Stimulated activated CD4-positive, alpha-beta T cell treated with anti-CD3 and anti-CD28 coated beads, Interleukin-4, amount 100 ng/mL, for 24 hours (primary cell): ENCODE results near the gene GZF1.
"Not testable (repeated sequence)": the region's sequence is repeated elsewhere in the genome, so short reads cannot be mapped to it uniquely, and the experiment has no call there.

Source experiments
- DNase-seq: peaks from one replicate; pipeline ENCODE4 v3.0.0-alpha.2; 2020

Gene GZF1

DNA sequence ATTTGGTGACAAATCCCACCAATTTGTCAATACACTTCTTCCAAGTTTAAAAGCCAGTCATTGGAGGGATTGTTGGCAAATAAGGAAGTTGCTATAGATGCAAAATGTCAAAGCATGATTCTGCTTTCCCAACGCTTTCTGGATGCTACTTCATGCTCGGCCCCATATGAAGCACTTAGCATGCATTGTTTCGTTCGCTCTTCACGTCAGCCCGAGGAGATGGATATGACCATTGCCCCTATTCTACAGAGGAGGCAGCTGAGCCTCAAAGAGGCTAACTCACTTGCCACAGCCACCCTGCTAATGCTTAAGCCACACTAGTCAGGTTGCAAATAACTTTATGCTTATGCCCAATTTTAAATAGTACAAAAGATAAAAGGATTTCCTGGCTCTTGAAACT, 14.2 kb upstream of the GZF1 start:
- no peak for DNase-seq

DNA sequence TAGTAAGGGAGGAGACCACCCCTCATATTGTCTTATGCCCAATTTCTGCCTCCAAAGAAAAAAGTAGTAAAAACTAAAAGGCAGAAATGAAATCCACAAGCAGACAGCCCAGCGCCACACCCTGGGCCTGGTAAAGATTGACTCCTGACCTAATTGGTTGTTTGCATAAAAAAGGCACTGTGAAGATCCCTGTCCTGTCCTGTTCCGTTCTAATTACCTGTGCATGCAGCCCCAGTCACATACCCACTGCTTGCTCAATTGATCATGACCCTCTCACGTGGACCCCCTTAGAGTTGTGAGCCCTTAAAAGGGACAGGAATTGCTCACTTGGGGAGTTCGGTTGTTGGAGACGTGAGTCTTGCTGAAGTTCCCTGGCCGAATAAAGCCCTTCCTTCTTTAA, 13.5 kb upstream of the GZF1 start:
- not testable (repeated sequence) for DNase-seq

DNA sequence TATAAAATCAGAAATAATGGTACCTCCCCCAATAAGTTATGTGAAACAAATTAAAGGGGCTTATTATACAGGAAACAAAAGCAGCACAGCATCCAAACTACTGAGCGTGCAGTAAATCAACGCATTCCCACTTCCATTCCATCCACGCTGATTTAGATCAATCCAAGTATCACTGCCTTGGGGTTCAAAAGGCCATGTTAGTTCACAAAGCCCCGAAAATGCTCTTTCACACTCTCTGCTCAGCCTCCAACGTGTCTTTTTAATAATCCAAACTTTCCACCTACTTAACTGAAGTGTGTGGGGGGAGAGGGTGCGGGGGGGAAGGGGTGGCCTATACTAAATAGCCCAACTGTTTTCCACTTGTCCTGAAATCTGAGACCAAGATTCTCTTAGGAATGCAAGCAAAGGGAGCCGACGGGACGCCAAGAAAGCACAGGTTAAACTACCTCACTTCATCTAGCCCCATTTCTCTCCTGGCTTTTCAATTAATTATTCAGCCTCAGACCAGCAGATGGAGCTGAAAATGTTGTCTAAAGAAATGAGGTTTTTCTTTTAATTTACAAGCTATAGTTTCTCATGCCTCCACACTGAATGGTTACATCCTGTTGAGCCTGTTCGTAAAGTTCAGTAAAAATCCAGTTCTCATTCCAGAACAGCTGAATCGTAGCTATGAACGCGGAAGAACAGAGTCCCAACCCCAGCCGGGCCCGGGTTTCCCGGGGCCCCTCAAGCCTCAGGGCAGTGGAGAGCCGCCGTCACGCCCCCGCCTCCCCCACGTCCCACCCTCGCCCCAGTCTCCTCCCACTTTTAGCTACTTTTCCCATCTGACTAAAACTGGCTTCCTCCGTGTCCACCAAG, 12.4 kb upstream of the GZF1 start:
- no peak for DNase-seq

DNA sequence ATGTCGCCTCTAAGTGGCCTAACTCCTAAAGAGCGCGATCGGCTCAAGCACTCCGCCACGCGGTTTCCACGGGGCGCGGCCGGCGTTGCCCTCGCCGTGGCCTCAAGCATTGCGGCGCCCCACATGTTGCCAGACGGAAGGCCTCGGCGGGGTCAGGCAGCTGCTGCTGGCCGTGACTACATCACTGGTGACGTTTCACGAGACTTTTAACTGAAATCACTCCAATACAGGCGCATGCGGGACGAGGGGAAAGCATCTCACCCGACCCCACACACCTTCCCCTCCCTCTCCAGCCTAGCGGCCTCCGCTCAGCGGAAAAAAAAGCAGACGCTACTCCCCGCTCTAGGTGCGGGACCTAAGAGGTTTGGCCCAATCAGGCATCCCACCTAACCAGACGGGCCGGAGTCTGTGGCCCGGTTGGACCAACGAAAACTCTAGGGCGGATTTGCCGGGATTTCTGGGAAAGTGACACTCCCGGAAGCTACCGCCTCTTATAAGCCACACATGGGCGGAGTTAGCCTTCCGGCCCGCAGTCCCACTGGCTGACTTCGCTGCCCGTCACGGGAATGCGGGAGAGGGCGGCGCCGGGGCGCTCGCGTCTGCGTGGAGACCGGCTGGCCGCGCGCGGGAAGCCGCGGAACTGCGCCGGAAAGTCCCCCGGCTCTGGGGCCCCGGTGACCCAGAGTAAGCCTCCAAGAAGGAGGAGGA, 11.6 kb upstream of the GZF1 start, which contains the start of gene NXT1:
TSS of gene NXT1 (plus strand) at position 596 of the 708 bp plus-strand sequence. CDS start 3,251 bp downstream, outside the sequence.
- peak; percentile 97 for DNase-seq

DNA sequence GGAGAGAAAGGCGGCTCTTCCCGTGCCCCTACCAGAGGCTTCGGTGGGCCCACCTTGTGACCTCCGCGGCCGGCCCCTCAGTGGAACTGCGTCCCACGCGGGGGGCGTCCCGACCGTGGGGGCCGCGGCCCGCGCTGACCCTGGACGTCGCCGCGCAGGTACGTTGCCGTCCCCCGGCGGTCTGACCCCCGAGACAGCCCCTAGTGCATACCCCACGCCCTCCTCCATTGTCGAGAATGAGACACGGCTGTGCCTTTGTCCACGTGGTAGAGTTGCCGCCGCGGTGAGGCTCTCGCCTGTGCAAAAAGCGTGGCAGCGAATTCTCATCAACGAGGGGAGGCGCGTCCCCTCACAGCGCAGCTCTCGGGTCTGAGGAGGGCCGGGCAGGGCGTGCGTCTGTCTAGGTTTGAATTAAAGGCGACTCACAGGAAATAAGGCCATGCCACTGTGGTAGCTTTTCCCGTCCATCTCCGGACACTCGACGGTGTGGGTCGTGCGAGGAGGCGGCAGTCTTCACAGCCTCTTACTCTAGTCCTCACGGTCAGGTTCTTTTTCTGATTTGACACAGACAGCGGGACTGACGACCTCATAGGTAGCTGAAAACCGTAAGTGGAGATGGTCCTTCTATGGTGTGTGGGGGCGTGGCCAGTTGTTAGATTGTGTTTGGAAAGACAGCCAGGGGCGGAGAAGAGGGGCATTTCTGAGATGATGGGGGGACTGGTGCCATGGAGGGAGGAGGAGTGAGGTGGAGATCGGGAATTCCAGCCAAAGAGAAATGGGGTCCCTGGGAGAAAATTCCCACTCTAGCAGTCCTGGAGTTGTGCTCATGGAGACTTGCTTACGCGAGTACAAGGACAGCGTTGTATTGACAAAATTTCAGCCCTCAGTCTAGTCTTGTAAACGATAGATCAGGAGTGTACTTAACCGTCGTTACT, 10.8 kb upstream of the GZF1 start:
- DNase-seq = peak; percentile 65

DNA sequence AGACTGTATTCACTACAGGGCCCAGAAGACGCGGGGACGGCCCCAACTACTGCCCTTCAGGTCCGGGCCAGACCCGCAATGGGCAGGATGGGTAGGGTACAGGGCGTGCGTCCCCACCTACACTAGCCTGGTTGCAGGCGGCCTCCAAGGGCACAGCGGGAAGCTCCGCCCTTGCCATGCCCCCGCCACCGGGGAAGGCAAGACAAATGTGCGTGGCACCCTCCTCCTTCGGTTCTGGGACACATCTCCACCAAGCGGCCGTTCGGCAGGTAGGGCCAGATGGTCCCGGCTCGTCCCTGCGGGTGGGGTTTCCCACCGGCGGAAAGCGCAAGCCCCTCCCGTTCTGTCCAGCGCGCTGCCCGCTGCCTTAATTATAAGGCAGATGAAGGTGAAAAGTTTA, 5.8 kb upstream of the GZF1 start:
- DNase-seq = no peak

DNA sequence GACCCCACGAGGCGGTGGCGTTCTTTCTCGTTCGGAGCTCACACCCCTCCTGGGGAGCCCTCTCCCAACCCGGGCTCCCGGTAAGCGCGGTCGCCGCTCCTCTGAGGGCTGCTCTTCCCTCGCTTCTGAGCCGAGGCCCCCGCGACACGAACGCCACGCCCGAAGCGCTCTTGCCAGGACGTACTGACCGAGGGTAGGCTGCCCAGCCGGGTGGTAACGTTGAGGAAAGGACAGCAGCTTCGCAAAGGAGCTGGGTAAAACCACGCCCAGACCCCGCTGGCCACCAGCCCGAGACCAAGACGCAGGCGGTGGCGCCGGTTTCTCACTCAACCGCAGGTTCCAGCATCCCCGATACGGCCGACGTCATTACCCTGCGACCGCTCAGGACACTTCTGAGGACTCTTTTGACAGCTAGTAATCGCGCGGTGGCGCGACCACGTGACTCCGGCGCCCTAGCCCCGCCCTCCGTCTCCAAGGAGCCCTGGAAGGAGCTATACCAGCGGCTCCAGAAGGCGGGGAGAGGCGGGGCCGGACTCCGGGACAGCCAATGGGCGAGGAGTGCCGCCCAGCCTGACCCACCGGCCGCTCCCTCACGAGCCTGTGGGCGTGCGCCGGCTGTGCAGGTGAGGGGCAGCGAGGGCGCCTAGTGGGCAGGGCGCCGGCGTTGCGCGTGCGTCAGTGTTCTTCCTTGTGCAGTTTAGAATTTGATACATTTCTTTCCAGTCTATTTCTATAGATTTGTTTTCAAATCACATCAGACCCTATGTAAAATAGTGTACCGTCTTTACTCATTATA, 4.0 kb upstream of the GZF1 start:
- DNase-seq = peak; percentile 100

DNA sequence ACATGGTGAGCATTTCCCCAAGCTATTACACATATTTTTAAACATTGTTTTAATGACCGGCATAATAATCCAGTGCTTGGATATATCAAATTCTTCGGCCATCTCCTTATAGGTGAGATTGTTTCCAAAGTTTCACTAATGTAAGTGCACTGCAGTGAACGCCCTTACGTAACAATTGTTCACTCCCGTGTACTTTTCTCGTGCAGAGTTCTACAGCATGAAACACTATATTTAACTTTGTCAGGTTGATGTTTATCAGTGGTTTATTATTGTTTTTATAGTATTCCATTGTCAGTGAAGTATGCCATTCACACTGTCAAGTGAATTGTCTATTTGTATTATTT, 3.4 kb upstream of the GZF1 start:
- no peak for DNase-seq

DNA sequence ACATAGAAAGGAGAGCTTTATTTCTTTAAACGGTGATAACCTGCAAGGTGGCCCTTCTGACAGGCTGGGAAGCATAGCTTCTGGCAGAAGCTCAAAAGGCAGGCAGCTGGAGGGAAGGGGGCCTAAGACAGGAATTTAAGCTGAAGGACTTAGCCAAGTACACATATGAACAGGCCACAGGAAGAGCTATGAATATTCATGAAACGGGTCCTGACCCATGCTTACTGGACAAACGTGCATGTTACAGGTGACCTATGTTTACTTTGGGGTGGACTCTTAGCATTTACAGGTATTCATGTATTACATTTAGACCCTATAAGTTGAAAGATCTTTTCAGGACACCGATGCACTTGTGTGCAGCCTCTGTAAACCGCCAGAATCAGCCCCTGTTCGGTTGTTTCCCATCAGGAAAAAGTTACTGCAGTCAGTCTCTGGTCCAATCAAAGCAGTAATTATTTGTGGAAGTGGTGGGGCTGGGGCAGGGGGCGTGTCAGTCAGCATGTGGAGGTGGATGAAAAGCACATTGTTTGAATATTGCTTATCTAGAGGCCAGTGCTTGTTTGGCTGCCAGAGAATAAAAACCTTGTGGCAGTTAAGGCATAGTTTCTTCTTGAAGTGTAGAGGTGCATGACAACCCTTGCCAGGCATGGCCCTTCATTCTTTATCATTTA, 2.9 kb upstream of the GZF1 start:
- no peak for DNase-seq

DNA sequence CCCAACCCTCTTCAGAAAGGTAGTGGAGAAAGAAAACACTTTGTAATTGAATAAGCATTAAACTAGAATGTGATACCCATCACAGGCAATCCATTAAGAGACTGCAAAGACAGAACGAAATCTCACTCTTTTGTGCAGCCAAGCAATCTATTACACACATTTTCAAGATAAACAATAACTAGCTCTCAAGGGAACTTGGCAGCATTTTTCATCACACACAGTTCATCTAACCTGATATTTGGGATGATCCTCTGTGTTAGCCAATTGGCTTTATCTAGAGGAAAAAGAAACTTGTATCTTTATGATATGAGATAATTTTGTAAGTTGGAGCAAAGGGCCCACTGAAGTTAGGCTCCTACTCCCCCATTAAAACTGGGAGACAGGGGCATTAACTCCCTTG, 1.5 kb upstream of the GZF1 start:
- DNase-seq = no peak

DNA sequence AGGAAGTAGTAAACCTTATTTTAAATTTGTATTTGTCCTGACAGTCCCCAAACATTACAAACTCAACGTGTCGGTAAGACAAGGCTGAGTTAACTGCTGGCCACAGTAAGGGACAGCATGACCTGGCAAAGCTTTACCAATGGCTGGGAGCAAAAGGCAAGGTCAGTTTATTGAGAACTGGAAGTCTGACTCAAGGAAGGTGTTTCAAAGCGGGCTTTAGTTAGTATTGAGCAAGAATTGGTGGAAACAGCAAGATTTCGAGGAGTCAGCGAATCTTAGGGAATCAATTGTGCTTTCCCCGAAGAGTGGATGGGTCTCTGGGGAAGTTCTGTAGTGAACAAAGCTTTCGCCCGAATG, 885 bp upstream of the GZF1 start:
- no peak for DNase-seq

DNA sequence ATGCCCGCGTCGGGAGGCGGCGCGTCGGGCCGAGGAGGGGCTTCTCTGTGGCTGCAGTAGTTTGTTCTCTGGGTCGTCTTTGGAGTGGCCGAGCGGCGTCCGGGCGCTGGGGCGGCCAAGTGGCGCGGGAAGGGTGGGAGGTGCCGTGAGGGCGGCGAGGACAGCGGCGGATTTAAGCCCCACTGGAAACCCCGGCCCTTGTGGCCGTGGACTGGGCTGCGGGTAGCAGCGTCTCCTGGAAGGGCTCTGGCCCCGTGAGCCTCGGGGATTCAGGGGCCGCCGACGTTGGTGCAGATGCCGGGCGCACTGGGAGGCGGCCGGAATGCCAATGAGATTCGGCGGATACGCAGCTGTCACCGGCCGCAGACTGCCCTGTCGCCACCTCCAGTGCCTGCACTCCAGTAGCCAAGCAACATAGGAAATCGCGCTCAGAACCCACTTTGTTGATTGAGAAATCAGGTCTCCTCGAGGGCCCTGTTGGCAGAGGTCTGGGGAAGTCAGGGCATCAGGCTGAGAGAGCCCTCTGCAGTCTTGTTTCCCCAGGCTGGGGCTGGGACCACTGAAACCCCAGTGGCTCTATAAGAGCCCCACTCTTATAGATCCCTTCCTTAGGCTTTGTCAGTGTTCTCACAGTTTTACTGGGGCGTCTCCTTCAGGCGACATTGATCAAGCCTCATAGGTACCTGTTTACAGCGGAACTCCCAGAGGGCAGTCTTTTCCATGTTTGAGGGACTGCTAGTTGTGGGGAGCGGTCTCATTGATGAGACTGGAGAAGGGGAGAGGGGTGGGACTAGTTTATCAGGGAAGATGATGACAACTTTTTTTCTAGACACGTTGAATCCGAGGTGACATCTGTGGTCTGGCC, 642 bp downstream of the GZF1 start:
- DNase-seq = peak; percentile 24

DNA sequence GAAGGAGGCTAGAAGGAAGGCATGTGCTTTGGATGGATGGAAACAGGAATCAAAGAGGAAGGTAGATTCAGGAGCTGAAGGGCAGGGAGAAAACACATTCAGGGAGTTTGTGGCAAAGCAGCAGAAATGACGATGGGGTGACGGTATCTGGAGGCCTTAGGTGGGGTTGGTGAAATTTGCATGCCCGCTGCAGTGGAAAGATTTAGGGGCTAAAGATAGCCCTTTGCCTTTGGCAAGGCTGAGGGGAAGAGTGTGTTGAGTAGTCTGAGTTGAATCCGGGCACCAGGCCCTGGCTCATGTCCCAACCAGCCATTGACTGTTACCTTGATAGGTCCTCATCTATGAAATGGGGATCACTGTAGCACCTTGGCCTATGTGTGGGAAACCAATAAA, 1.3 kb downstream of the GZF1 start:
- no peak for DNase-seq

DNA sequence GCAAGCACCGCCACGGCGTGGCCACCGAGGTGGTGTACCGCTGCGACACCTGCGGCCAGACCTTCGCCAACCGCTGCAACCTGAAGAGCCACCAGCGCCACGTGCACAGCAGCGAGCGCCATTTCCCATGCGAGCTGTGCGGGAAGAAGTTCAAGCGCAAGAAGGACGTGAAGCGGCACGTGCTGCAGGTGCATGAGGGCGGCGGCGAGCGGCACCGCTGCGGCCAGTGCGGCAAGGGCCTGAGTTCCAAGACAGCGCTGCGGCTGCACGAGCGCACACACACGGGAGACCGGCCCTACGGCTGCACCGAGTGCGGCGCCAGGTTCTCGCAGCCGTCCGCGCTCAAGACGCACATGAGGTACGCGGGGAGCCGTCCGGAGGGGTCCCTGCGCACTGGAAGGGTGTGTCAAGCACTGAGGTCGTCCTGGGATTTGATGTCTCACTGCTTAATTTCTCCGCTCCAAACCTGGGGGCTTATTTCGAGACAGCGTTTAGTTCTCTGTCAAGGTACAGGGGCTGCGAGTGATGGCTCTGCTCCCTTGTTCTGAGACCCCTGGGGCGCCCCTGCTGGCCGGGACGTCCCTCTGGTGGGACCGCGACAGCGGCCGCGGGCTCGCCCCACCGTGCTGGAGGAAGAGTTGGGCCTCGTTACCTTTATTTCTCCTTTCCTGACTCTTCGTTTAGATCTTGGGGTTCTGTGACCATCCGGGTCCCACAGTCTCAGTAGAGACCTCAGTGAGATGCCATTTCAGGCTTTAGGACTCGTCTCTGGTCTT, 3.6 kb downstream of the GZF1 start:
- DNase-seq = no peak

DNA sequence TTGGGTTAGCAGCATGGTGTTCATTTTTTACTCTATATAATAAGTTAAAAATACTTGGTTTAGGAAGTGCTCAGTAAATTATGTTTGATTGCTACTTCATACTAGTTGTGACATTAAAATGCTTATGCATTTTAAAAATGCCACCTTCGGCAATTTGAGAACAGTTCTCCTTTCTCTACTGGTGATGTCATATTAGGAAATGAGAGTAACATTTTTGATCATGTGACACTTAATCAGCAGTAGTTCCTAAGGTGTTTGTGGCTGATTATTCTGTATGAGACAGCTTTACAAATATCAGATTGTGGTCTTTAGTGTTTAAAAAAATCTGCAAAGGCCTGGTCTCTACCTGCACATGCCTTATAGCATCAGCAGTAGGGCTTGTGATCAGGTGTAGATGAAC, 4.4 kb downstream of the GZF1 start:
- no peak for DNase-seq

DNA sequence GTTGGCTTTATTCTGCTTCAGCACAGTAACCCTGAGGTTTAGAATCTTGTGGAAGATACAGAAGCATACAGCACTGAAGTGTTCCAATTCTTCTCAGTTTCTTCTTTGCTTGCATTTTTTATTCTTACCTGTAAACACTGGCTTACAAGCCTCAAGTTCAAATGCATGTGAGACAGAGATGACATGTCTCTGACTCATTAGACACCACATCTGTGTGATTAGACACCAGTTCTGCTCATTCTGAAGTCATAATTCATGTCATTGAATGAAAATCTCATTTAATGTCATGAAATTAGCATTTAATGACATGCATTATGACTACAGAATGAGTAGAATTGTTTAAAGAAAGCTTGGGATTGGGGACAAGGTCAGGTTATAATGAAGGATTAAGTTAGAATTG, 5.8 kb downstream of the GZF1 start:
- DNase-seq = no peak

DNA sequence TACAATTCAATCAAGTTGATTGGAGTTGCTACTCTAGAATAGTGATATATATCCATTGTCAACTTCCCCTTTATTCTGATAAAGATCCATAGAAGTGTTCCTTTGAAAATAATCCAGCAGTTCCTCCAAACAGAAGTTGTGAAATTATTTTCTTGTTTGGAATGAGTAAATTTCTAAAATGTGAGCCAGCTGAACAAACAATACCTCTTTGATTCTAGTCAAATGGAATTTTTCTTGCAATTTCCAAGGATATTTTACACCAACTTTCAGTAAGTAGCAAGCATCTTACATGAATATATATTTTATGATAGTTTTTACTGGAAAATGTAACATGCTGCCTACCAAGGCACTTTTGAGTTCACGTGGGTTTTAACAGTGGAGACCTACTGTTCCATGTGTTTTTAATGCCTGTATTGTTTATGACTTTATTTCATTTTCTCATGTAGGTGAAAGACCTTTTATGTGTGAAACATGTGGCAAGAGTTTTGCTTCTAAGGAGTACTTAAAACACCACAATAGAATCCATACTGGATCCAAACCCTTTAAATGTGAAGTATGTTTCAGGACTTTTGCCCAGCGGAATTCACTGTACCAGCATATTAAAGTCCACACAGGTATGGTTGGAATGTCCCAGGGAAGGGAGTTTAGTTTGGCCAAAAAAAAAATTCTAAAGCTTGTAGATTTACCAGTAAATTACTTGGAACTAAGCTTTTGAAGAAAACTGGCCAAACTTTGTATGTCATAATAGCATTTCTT, 6.5 kb downstream of the GZF1 start:
- DNase-seq = no peak

DNA sequence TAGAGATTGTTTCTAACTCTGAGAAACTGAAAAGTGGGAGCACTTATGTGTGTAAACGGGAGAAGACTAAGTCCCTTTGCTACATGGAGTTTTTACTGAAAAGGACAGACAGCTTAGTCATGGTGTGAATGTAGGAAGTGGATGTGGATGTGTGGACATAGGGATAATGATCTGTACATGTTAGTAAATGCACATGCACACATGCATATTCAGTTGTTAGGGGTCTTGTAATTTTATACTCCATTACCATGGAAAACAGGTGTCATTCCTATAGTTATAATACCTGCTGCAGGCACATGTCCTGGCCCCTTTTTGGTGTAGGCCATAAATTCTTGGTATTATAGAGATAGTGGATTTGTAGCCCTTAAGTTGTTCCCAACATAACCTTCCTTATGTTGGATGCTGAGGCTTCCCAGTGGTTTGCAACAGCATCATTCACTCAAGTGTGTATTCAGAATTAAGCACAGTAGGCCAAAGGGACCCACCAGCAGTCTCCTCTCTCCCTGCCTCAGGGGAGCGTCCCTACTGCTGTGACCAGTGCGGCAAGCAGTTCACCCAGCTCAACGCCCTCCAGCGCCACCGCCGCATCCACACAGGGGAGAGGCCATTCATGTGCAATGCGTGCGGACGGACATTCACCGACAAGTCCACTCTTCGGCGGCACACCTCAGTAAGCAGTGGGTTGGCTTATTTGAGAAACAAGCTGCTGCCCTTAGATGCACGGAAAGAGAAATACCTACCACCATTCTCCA, 7.3 kb downstream of the GZF1 start:
- no peak for DNase-seq

DNA sequence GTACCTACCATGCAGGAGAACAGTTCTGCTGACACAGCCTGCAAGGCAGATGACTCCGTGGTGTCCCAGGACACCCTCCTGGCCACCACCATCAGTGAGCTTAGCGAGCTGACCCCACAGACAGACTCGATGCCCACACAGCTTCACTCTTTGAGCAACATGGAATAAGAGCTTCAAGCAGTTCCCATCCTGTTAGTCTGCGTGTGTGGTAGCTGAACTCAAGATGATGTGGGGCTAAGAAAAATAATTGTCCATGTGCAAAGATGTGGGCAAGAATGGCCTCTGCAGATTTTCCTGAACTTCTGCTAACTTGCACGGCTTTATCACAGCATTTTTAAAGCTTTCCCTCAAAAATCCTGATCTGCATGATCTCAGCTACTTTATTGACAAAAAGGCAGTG, 8.3 kb downstream of the GZF1 start:
- DNase-seq = no peak
